Panc1 (cell line): Measurements from ENCODE around the gene INAVA. TPM values are rescaled to one million over a fixed set of nuclear protein-coding genes. Genes with fewer than 3 reads are reported as not detected.

Experiments used
- ATAC-seq: fragments of 200-7000 bp; cut with Tn5 transposase; 2 replicates; pipeline ENCODE4 v1.9.1; 2020; ENCODE audit warnings: mild to moderate bottlenecking, moderate library complexity
- BruUV-seq: library from RNA; stranded (reverse); fragments of 400-500 nt; replicated peaks from 2 replicates; lab custom pipeline; 2021; lab: Mats Ljungman, UMichigan
- CTCF ChIA-PET: fragments of 300-600 bp; sonication (Branson Sonifier 250); formaldehyde crosslinking; loops from one replicate; lab custom pipeline; 2022; ENCODE audit warnings: antibody characterized with exemption; lab: Charles Lee
- POLR2A ChIA-PET: fragments of 300-600 bp; sonication (Branson Sonifier 250); formaldehyde crosslinking; loops from one replicate; lab custom pipeline; 2022; ENCODE audit warnings: antibody characterized with exemption; lab: Charles Lee
- DNase-seq: peaks from one replicate; pipeline ENCODE4 v3.0.0-alpha.2; 2010; ENCODE audit warnings: low read depth, low spot score
- H3K27ac ChIP-seq: 2 replicates; pipeline ENCODE4 v1.5.1; 2011; ENCODE audit warnings: mild to moderate bottlenecking, low read length, inconsistent platforms
- H3K27me3 ChIP-seq: fragments of 200-500 bp; sonication (Bioruptor generic); 2 replicates; pipeline ENCODE4 v1.6.0; 2014; ENCODE audit warnings: low read length, inconsistent platforms; ENCODE audit not compliant: control insufficient read depth, insufficient read depth
- H3K36me3 ChIP-seq: fragments of 200-500 bp; sonication (Bioruptor generic); 2 replicates; pipeline ENCODE4 v1.5.1; 2014; ENCODE audit warnings: inconsistent platforms, mild to moderate bottlenecking, low read length, moderate library complexity; ENCODE audit not compliant: control insufficient read depth, insufficient read depth
- H3K4me1 ChIP-seq: 2 replicates; pipeline ENCODE4 v1.5.1; 2011; ENCODE audit warnings: inconsistent platforms, mild to moderate bottlenecking, low read length, moderate library complexity; ENCODE audit not compliant: control insufficient read depth, insufficient read depth
- H3K4me3 ChIP-seq, 2 experiments: 2 replicates each; pipeline ENCODE4 v1.5.1; 2011 to 2012; ENCODE audit warnings: low read depth in 2 of 2, low read length in 2 of 2, mild to moderate bottlenecking in 2 of 2, inconsistent platforms in 1 of 2, moderate library complexity in 1 of 2
- H3K9me3 ChIP-seq: fragments of 200-500 bp; sonication (Bioruptor generic); 2 replicates; pipeline ENCODE4 v1.5.1; 2014; ENCODE audit warnings: low read depth, mild to moderate bottlenecking, inconsistent platforms, low read length, moderate library complexity; ENCODE audit not compliant: control insufficient read depth, insufficient read depth
- POLR2AphosphoS5 ChIP-seq: IDR thresholded peaks from 2 replicates; pipeline ENCODE4 v1.6.1; 2012; ENCODE audit warnings: mild to moderate bottlenecking, low read depth, low read length, moderate library complexity
- SIN3A ChIP-seq: IDR thresholded peaks from 2 replicates; pipeline ENCODE4 v1.6.1; 2012; ENCODE audit warnings: low read depth, mild to moderate bottlenecking, low read length, moderate library complexity, borderline replicate concordance; ENCODE audit not compliant: insufficient read depth
- TCF7L2 ChIP-seq: IDR thresholded peaks from 2 replicates; pipeline ENCODE4 v1.6.1; 2011; ENCODE audit warnings: mild to moderate bottlenecking, low read depth, low read length, inconsistent platforms
- in situ Hi-C: cut with HindIII; loops from 2 replicates; pipeline ENCODE4 v1.10.0; 2016; ENCODE audit warnings: low sequenced_read_pairs, low pct_unique_long_range_greater_than_20kb
- intact Hi-C: fragments of 100-400 bp; cut with micrococcal nuclease; formaldehyde crosslinking; loops from one replicate; pipeline ENCODE4 v1.10.0; 2022; ENCODE audit not compliant: unreplicated experiment
- total RNA-seq: library from RNA; stranded (reverse); gene quantifications from one replicate; pipeline ENCODE4 v1.2.1, GENCODE V29; 2021; ENCODE audit not compliant: unreplicated experiment
- TF ChIP-seq, protein P1 (sequence below), 2 experiments: IDR thresholded peaks; 2 replicates each; pipeline ENCODE4 v1.6.1; 2011 to 2012; ENCODE audit warnings: low read depth in 2 of 2, control low read depth in 1 of 2, low read length in 1 of 2, mild to moderate bottlenecking in 1 of 2, moderate library complexity in 1 of 2; ENCODE audit not compliant: insufficient read depth in 1 of 2
- TF ChIP-seq, protein P2 (sequence below): fragments of 450-650 bp; IDR thresholded peaks from 2 replicates; pipeline ENCODE4 v1.5.1; 2017; ENCODE audit warnings: mild to moderate bottlenecking

The INAVA gene
- total RNA-seq, 1 experiment from 2014 or later = 3.6 TPM

DNA sequence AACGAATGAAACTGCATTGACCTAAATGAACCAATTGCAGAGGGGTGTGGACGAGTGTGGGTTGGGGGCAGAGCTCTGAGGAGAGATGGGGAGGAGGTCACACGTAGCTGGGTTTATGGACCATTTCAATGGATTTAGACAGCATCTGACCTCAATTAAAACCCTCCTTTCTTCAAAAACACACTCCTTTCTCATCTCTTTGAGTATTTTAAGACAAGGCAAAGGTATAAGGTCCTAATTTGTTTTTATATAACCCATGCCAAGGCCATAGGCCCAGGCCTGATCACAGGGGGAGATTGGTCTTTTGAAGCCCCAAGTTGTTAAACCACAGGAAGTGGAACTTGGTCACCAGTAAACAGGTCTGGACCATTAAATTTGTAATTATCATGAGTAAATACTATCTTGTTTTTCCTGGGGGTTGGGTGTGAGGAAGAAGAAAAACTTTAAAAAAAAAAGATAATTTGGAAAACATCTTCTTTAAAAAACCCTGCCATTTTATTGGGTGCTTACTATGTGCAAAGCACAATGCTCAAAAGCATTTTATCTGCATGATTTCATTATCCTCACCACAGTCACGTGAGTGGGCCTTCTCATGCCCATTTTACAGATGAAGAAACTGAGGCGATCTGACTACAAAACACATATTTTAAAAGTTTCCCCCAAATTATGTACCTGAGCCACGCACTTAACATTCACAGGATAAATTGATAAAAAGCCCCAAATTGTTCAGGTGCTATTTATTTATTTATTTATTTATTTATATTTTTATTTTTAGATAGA is 8.9 kb upstream of the INAVA start:
- Histone ChIP-seq H3K4me1 (no peaks in the 10 kb centered on the region), H3K27ac (no peak overlapping the region), H3K36me3 (no peaks in the 10 kb centered on the region), H3K27me3 (no peaks in the 10 kb centered on the region; the same call in 1 of the 2 replicates), H3K4me3 (no peak overlapping the region), H3K9me3 (no peaks in the 10 kb centered on the region)
- intact Hi-C loops = no loop called here
- ATAC-seq = no peak
- POLR2A ChIA-PET = no interaction called here
- BruUV-seq = no TSS peak
- CTCF ChIA-PET = no interaction called here
- DNase-seq = no peak
- in situ Hi-C loops = no loop called here
- no peak for TF ChIP-seq SIN3A
- TF ChIP-seq, protein P1, sequence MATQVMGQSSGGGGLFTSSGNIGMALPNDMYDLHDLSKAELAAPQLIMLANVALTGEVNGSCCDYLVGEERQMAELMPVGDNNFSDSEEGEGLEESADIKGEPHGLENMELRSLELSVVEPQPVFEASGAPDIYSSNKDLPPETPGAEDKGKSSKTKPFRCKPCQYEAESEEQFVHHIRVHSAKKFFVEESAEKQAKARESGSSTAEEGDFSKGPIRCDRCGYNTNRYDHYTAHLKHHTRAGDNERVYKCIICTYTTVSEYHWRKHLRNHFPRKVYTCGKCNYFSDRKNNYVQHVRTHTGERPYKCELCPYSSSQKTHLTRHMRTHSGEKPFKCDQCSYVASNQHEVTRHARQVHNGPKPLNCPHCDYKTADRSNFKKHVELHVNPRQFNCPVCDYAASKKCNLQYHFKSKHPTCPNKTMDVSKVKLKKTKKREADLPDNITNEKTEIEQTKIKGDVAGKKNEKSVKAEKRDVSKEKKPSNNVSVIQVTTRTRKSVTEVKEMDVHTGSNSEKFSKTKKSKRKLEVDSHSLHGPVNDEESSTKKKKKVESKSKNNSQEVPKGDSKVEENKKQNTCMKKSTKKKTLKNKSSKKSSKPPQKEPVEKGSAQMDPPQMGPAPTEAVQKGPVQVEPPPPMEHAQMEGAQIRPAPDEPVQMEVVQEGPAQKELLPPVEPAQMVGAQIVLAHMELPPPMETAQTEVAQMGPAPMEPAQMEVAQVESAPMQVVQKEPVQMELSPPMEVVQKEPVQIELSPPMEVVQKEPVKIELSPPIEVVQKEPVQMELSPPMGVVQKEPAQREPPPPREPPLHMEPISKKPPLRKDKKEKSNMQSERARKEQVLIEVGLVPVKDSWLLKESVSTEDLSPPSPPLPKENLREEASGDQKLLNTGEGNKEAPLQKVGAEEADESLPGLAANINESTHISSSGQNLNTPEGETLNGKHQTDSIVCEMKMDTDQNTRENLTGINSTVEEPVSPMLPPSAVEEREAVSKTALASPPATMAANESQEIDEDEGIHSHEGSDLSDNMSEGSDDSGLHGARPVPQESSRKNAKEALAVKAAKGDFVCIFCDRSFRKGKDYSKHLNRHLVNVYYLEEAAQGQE (IDR thresholded peaks at IDR 0.05; ENCODE audit: insufficient read depth in 1 of 2, low read depth in 2 of 2, low read length in 1 of 2) = no peak
- no peak for TF ChIP-seq POLR2AphosphoS5
- TF ChIP-seq, protein P2, sequence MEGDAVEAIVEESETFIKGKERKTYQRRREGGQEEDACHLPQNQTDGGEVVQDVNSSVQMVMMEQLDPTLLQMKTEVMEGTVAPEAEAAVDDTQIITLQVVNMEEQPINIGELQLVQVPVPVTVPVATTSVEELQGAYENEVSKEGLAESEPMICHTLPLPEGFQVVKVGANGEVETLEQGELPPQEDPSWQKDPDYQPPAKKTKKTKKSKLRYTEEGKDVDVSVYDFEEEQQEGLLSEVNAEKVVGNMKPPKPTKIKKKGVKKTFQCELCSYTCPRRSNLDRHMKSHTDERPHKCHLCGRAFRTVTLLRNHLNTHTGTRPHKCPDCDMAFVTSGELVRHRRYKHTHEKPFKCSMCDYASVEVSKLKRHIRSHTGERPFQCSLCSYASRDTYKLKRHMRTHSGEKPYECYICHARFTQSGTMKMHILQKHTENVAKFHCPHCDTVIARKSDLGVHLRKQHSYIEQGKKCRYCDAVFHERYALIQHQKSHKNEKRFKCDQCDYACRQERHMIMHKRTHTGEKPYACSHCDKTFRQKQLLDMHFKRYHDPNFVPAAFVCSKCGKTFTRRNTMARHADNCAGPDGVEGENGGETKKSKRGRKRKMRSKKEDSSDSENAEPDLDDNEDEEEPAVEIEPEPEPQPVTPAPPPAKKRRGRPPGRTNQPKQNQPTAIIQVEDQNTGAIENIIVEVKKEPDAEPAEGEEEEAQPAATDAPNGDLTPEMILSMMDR = no peak

DNA sequence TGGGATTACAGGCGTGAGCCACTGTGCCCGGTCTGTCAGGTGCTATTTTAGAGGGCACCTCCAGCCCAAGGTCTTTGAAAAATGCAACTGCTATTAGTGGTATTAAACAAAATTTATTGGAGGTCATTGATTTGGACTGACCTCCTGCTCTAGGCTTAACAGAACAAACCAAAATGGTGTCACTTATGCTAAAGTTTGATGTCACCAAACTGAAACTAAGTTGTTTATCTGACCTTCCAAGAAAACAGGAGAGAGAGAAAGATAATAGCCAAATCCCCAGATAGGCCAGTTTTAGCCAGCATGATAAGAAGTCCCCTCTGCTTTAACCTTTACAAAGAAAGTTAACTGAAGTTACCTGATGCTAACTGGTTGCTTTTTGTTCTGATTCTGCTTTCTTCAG is 8.1 kb upstream of the INAVA start:
- no peaks in the 10 kb centered on the region; the same call in 1 of the 2 replicates for H3K27me3 ChIP-seq
- TF ChIP-seq POLR2AphosphoS5 (no peak), SIN3A (no peak), TCF7L2 (no peak)
- TF ChIP-seq, protein P2 = no peak
- TF ChIP-seq, protein P1 (IDR thresholded peaks at IDR 0.05; ENCODE audit: insufficient read depth in 1 of 2, low read depth in 2 of 2, low read length in 1 of 2) = no peak
- no peak overlapping the region for H3K27ac ChIP-seq
- in situ Hi-C loops (no loop called here), intact Hi-C loops (no loop called here)
- no peak overlapping the region for H3K4me3 ChIP-seq
- ChIA-PET CTCF (no interaction called here), POLR2A (no interaction called here)
- DNase-seq = no peak
- no peaks in the 10 kb centered on the region for H3K36me3 ChIP-seq
- no peaks in the 10 kb centered on the region for H3K9me3 ChIP-seq
- BruUV-seq = no TSS peak
- H3K4me1 ChIP-seq = peaks cover under 1% of the 10 kb centered on the region; the same call in 1 of the 2 replicates
- no peak for ATAC-seq
